Breast epithelium (tissue), 4 donors: Measurements from ENCODE around the gene SLK. TPM values are rescaled to one million over a fixed set of nuclear protein-coding genes. Genes with fewer than 3 reads are reported as not detected.
A peak's percentile ranks its signal among the peaks of the same experiment; 100 is the strongest.

Experiments
- DNase-seq, 2 donors: peaks; one replicate each; pipeline ENCODE4 v3.0.0-alpha.2; 2019; ENCODE audit warnings: low spot score in 2 of 2
- H3K27ac ChIP-seq, 2 donors: fragments of 200-600 bp; sonication (generic) in 1 of 2; one replicate each; pipeline ENCODE4 v1.5.1; 2016 to 2019; ENCODE audit warnings: mild to moderate bottlenecking in 1 of 2
- H3K27me3 ChIP-seq, 2 donors: fragments of 200-600 bp; sonication (generic) in 1 of 2; one replicate each; pipeline versions ENCODE4 v1.5.1 to v1.6.0; 2017 to 2019; ENCODE audit warnings: control low read depth in 1 of 2, mild to moderate bottlenecking in 1 of 2
- H3K36me3 ChIP-seq: fragments of 200-600 bp; one replicate; pipeline ENCODE4 v1.5.1; 2019
- H3K4me1 ChIP-seq, 2 donors: fragments of 200-600 bp; sonication (generic); one replicate each; pipeline ENCODE4 v1.5.1; 2016 to 2019; ENCODE audit warnings: control low read depth in 1 of 2
- H3K4me3 ChIP-seq, 3 donors: fragments of 200-600 bp; sonication (generic); 1 replicate in 2 of 3; 2 replicates in 1 of 3; pipeline ENCODE4 v1.5.1; 2016 to 2019; ENCODE audit warnings: mild to moderate bottlenecking in 3 of 3, moderate library complexity in 2 of 3
- H3K9me3 ChIP-seq, 2 donors: fragments of 200-600 bp; sonication (generic) in 1 of 2; one replicate each; pipeline ENCODE4 v1.5.1; 2016 to 2019; ENCODE audit warnings: control low read depth in 1 of 2
- POLR2A ChIP-seq: fragments of 450-650 bp; IDR thresholded peaks from one replicate; pipeline ENCODE4 v1.6.1; 2016; ENCODE audit warnings: antibody characterized with exemption, mild to moderate bottlenecking, moderate library complexity
- POLR2AphosphoS5 ChIP-seq, 3 donors: sonication (generic); formaldehyde crosslinking; IDR thresholded peaks; one replicate each; pipeline ENCODE4 v1.6.1; 2017; ENCODE audit warnings: antibody characterized with exemption in 3 of 3
- intact Hi-C: fragments of 100-400 bp; cut with DNase I; formaldehyde crosslinking; loops from one replicate; pipeline ENCODE4 v1.15.1; 2023; ENCODE audit warnings: low total_unique reads
- total RNA-seq, 3 donors: library from RNA; depleted of rRNA; stranded (reverse); fragments of >200 nt; gene quantifications; one replicate each; pipeline ENCODE4 v1.1.0, GENCODE V29; 2016
- TF ChIP-seq, protein P1 (sequence below), 3 donors: fragments of 450-650 bp; IDR thresholded peaks; one replicate each; pipeline ENCODE4 v1.5.1; 2016 to 2017; ENCODE audit warnings: antibody characterized with exemption in 3 of 3, mild to moderate bottlenecking in 3 of 3, moderate library complexity in 3 of 3

The SLK gene
- total RNA-seq, 3 donors from 2014 or later, result 63.2 to 94.4 (median 76.4) TPM

DNA sequence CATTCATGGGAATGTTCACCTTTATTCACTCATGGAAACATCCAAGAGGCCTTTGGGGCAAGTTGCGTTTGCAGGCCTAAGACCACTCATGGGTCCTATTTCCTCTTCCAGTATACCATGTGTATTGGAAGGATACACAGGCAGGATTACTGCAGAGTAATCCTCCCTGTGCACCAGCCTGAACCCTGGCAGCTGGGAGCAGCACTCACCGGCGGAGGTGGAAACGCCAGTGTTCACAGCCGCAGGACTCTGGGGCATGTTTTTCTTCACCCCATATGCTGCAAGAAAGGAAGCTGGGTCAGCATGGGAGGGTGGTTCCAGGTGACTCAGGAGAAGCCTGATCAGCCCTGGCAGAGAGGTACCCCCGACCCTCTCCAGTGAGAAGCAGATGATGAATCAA, 94.3 kb downstream of the SLK start:
- TF ChIP-seq POLR2AphosphoS5 (IDR thresholded peaks at IDR 0.05), result no peak
- TF ChIP-seq POLR2A, result no peak
- TF ChIP-seq, protein P1, sequence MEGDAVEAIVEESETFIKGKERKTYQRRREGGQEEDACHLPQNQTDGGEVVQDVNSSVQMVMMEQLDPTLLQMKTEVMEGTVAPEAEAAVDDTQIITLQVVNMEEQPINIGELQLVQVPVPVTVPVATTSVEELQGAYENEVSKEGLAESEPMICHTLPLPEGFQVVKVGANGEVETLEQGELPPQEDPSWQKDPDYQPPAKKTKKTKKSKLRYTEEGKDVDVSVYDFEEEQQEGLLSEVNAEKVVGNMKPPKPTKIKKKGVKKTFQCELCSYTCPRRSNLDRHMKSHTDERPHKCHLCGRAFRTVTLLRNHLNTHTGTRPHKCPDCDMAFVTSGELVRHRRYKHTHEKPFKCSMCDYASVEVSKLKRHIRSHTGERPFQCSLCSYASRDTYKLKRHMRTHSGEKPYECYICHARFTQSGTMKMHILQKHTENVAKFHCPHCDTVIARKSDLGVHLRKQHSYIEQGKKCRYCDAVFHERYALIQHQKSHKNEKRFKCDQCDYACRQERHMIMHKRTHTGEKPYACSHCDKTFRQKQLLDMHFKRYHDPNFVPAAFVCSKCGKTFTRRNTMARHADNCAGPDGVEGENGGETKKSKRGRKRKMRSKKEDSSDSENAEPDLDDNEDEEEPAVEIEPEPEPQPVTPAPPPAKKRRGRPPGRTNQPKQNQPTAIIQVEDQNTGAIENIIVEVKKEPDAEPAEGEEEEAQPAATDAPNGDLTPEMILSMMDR (IDR thresholded peaks at IDR 0.05), result no peak
- Histone ChIP-seq H3K36me3 (no peaks in the 10 kb centered on the region), H3K4me3 (no peak overlapping the region), H3K27me3 (no peaks in the 10 kb centered on the region), H3K27ac (no peak overlapping the region), H3K9me3 (no peaks in the 10 kb centered on the region), H3K4me1 (no peaks in the 10 kb centered on the region)
- DNase-seq, result no peak
- intact Hi-C loops, result no loop called here

- DNase-seq, result no peak
- intact Hi-C loops, result no loop called here
- Histone ChIP-seq H3K27ac (peak overlapping the region in 1 of 2 donors; percentile 9), H3K27me3 (no peaks in the 10 kb centered on the region), H3K36me3 (no peaks in the 10 kb centered on the region), H3K4me1 (no peaks in the 10 kb centered on the region), H3K4me3 (no peak overlapping the region), H3K9me3 (no peaks in the 10 kb centered on the region)
- TF ChIP-seq POLR2A, result no peak
- TF ChIP-seq, protein P1 (IDR thresholded peaks at IDR 0.05), result no peak
- no peak for TF ChIP-seq POLR2AphosphoS5 (IDR thresholded peaks at IDR 0.05)
These were observed 98.8 kb downstream of the SLK start for GRCh38 chr10:104065748-104066147.

DNA sequence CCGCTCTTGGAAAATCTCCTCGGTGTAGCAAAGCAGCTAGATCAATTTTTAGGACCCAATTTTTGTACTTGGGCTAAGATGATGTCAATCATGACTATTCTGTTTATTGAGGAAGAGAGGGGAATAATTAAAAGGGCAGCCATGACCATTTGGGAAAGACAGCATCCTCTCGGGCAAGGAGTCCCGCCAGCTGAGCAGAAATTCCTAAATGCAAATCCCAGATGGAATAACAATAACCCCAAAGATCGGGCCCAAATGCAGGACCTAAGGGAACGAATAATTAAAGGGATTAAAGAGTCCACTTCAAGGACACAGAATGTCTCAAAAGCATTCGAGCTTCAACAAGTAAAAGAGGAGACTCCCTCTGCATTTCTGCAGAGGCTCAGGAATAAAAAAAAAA, 100.0 kb downstream of the SLK start:
- no peaks in the 10 kb centered on the region for H3K4me1 ChIP-seq
- no peak for DNase-seq
- intact Hi-C loops, result no loop called here
- H3K27ac ChIP-seq, result no peak overlapping the region
- no peaks in the 10 kb centered on the region for H3K36me3 ChIP-seq
- no peaks in the 10 kb centered on the region for H3K27me3 ChIP-seq
- no peak overlapping the region for H3K4me3 ChIP-seq
- TF ChIP-seq, protein P1 (IDR thresholded peaks at IDR 0.05), result no peak
- TF ChIP-seq POLR2AphosphoS5 (IDR thresholded peaks at IDR 0.05) (no peak), POLR2A (no peak)
- H3K9me3 ChIP-seq, result no peaks in the 10 kb centered on the region

DNA sequence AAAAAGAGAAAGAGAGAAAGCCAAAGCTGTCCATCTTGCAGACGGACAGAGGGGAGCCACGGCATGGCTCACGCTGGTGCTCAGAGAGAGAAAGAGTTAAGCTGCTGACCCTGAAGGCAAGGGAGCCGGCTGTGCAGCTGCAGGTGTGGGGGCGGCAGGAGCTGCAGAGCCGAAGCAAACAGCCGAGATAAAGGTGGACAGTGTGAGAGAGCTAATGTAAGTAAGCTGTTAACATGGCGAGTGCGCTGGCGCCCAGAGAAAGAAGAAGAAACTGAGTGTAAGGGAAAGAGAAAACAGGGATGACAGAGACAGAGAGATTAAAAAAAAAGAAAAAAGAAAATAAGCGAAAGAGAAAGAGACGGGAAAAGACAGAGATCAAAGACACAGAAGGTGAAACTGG, 100.6 kb downstream of the SLK start:
- intact Hi-C loops, result no loop called here
- peak overlapping the region in 1 of 3 donors; percentile 9 for H3K4me3 ChIP-seq
- H3K27ac ChIP-seq, result no peak overlapping the region

GRCh38 chr10:104069613-104070012, 102.7 kb downstream of the SLK start:
- H3K4me3 ChIP-seq, result no peak overlapping the region
- no peaks in the 10 kb centered on the region for H3K36me3 ChIP-seq
- DNase-seq, result no peak
- no peaks in the 10 kb centered on the region for H3K9me3 ChIP-seq
- no peak for TF ChIP-seq POLR2AphosphoS5 (IDR thresholded peaks at IDR 0.05)
- TF ChIP-seq, protein P1 (IDR thresholded peaks at IDR 0.05), result no peak
- TF ChIP-seq POLR2A, result no peak
- intact Hi-C loops, result no loop called here
- no peaks in the 10 kb centered on the region for H3K4me1 ChIP-seq
- no peak overlapping the region for H3K27ac ChIP-seq
- no peaks in the 10 kb centered on the region for H3K27me3 ChIP-seq

More for the DNA sequence above, 100.6 kb downstream of the SLK start:
- Histone ChIP-seq H3K4me1 (no peaks in the 10 kb centered on the region), H3K9me3 (no peaks in the 10 kb centered on the region), H3K36me3 (no peaks in the 10 kb centered on the region), H3K27me3 (no peaks in the 10 kb centered on the region)
- no peak for DNase-seq
- TF ChIP-seq, protein P1 (IDR thresholded peaks at IDR 0.05), result no peak
- TF ChIP-seq POLR2AphosphoS5 (IDR thresholded peaks at IDR 0.05), result no peak
- TF ChIP-seq POLR2A, result no peak
